Heart right ventricle (tissue), 16 donors: ENCODE measurements around the gene FCER1G. TPM values are rescaled to one million over a fixed set of nuclear protein-coding genes. Genes with fewer than 3 reads are reported as not detected.
A peak's percentile ranks its signal among the peaks of the same experiment; 100 is the strongest.

Experiments used
- ATAC-seq, 8 donors: fragments of 200-7000 bp; cut with Tn5 transposase; one replicate each; pipeline ENCODE4 v1.9.1; 2020; ENCODE audit warnings: mild to moderate bottlenecking in 8 of 8, moderate library complexity in 8 of 8, moderate number of reproducible peaks in 1 of 8
- DNase-seq, 2 donors: peaks; one replicate each; pipeline ENCODE4 v3.0.0-alpha.2; 2020
- H3K27ac ChIP-seq, 10 donors: fragments of 200-600 bp; sonication (generic) in 2 of 10; one replicate each; pipeline versions ENCODE4 v1.5.0 to v1.8.0; 2020 to 2022; ENCODE audit warnings: mild to moderate bottlenecking in 3 of 10
- H3K27me3 ChIP-seq, 7 donors: fragments of 200-600 bp; one replicate each; pipeline ENCODE4 v1.8.0; 2021 to 2022; ENCODE audit warnings: mild to moderate bottlenecking in 2 of 7
- H3K36me3 ChIP-seq, 9 donors: fragments of 200-600 bp; sonication (generic) in 1 of 9; one replicate each; pipeline versions ENCODE4 v1.5.0 to v1.8.0; 2020 to 2022; ENCODE audit warnings: mild to moderate bottlenecking in 2 of 9
- H3K4me1 ChIP-seq, 9 donors: fragments of 200-600 bp; sonication (generic) in 1 of 9; one replicate each; pipeline versions ENCODE4 v1.5.0 to v1.8.0; 2020 to 2022; ENCODE audit warnings: mild to moderate bottlenecking in 4 of 9
- H3K4me3 ChIP-seq, 10 donors: fragments of 200-600 bp; sonication (generic) in 2 of 10; one replicate each; pipeline versions ENCODE4 v1.5.0 to v1.8.0; 2020 to 2022; ENCODE audit warnings: mild to moderate bottlenecking in 7 of 10, moderate library complexity in 2 of 10
- H3K9me3 ChIP-seq, 11 donors: fragments of 200-600 bp in 10 of 11; sonication (generic) in 2 of 11; one replicate each; pipeline versions ENCODE4 v1.5.0 to v1.8.0; 2013 to 2022; ENCODE audit warnings: mild to moderate bottlenecking in 2 of 11, control low read depth in 1 of 11, moderate library complexity in 1 of 11
- CTCF ChIP-seq, 9 donors: fragments of 200-600 bp; sonication (generic) in 2 of 9; IDR thresholded peaks; one replicate each; pipeline versions ENCODE4 v1.5.0 to v1.8.0; 2021 to 2022; ENCODE audit warnings: antibody characterized with exemption in 9 of 9, mild to moderate bottlenecking in 5 of 9, moderate library complexity in 1 of 9
- WGBS, 2 donors: extraction: QIAGEN DNeasy Blood & Tissue Kit; methylation state at CpG; one replicate each; pipeline ENCODE4 v1.1.7; 2013; ENCODE audit warnings: inconsistent platforms in 1 of 2; 5-methylcytosine and 5-hydroxymethylcytosine counted together
- intact Hi-C, 10 donors: fragments of 100-400 bp; cut with DNase I; formaldehyde crosslinking; loops; one replicate each; pipeline versions ENCODE4 v1.11.1 to v1.14.2; 2022
- polyA plus RNA-seq, 2 donors: library from polyadenylated mRNA; stranded (reverse); fragments of 200-250 nt; gene quantifications; one replicate each; pipeline ENCODE4 v1.2.3, GENCODE V29; 2013
- total RNA-seq, 10 donors: library from RNA; stranded (reverse); fragmentation: NEBNext Ultra II Directional in 3 of 10; extraction: Animal tissue kit (Norgen Biotek cat#: 25700) in 3 of 10; gene quantifications; one replicate each; pipeline versions ENCODE4 v1.2.1 to v1.2.4, GENCODE V29; 2021 to 2023
- donor health status: Arrhythmogenic right ventricular cardiomyopathy.
- donor health status: ischemic (EF 13 %, LVEDD 7.1; RV severe dilation, severe dysfunction).
- donor health status: healthy with polysubstance abuse.
- donor health status: DM: no; HTN: yes; CAD: no.
- donor health status: DM: no; HTN: no; CAD: no.
- donor health status: ischemic (EF 25% LVEDD 6.9; RV normal size, moderate dysfunction).
- donor health status: ischemic (EF 25% LVEDD 5.7; RV mildly dilated, moderate dysfunction).
- donor health status: healthy.
- donor health status: DM: yes; HTN: yes; CAD: no.
- donor health status: Ischemic cardiomyopathy.
- donor health status: ischemic (EF 35%, LVEDD 5.7; RV mildly dilated, moderate dysfunction).
- donor health status: nonischemic (EF 11% LVEDD 7.7; RV severe dilation, severe dysfunction).
- donor health status: DM: yes; HTN: yes; CAD: no.
- donor health status: PGD.
- donor health status: ischemic (EF 29% LVEDD 5.4; RV normal size, mild dysfunction).
- donor health status: nonischemic (EF 23%, LVEDD 6.1; RV moderate dilation, normal function).

Gene FCER1G
- total and polyA plus RNA-seq, 12 donors, result 2.0 to 65.8 (median 11.5) TPM

GRCh38 chr1:161185732-161186311 is 29.3 kb upstream of the FCER1G start:
- H3K27ac ChIP-seq, result peak overlapping the region; percentile 39 to 88 (median 74)
- DNase-seq, result no peak
- 18 to 42% methylated on average over 2 of the region's 2 CpGs for WGBS, 2 donors
- peaks cover 8 to 89% (median 28%) of the 10 kb centered on the region in 9 donors for H3K4me1 ChIP-seq
- no peak for TF ChIP-seq CTCF (IDR thresholded peaks at IDR 0.05)
- no peaks in the 10 kb centered on the region for H3K9me3 ChIP-seq
- intact Hi-C loops, result no loop called here
- H3K36me3 ChIP-seq, result peaks cover 0 to 18% (median 0%) of the 10 kb centered on the region in 9 donors
- no peaks in the 10 kb centered on the region for H3K27me3 ChIP-seq
- no peak overlapping the region for H3K4me3 ChIP-seq
- peak in 7 of 8 donors; percentile 10 to 44 (median 17) for ATAC-seq

GRCh38 chr1:161187311-161187710 is 27.8 kb upstream of the FCER1G start:
- Histone ChIP-seq H3K4me1 (peaks cover 8 to 78% (median 30%) of the 10 kb centered on the region in 9 donors), H3K36me3 (peaks cover 0 to 32% (median 0%) of the 10 kb centered on the region in 9 donors), H3K4me3 (no peak overlapping the region), H3K9me3 (no peaks in the 10 kb centered on the region), H3K27me3 (no peaks in the 10 kb centered on the region), H3K27ac (peak overlapping the region in 2 of 10 donors; percentile 87 to 88)
- no peak for DNase-seq
- ATAC-seq, result peak in 1 of 8 donors; percentile 4
- 76 to 77% methylated on average over 3 of the region's 3 CpGs for WGBS, 2 donors
- TF ChIP-seq CTCF (IDR thresholded peaks at IDR 0.05), result no peak
- intact Hi-C loops, result no loop called here

GRCh38 chr1:161188381-161188780 is 26.7 kb upstream of the FCER1G start:
- ATAC-seq, result no peak

GRCh38 chr1:161189036-161189435 is 26.1 kb upstream of the FCER1G start:
- intact Hi-C loops, result no loop called here
- 90 to 93% methylated on average over 5 of the region's 5 CpGs for WGBS, 2 donors
- H3K27ac ChIP-seq, result peak overlapping the region in 1 of 10 donors; percentile 2
- H3K4me3 ChIP-seq, result no peak overlapping the region
- peaks cover 0 to 50% (median 0%) of the 10 kb centered on the region in 9 donors for H3K36me3 ChIP-seq
- no peaks in the 10 kb centered on the region for H3K9me3 ChIP-seq
- ATAC-seq (no peak), DNase-seq (no peak)
- no peak for TF ChIP-seq CTCF (IDR thresholded peaks at IDR 0.05)
- H3K27me3 ChIP-seq, result no peaks in the 10 kb centered on the region
- peaks cover 8 to 78% (median 47%) of the 10 kb centered on the region in 9 donors for H3K4me1 ChIP-seq

More at GRCh38 chr1:161188381-161188780, 26.7 kb upstream of the FCER1G start:
- H3K27ac ChIP-seq, result peak overlapping the region in 1 of 10 donors; percentile 29
- H3K27me3 ChIP-seq, result no peaks in the 10 kb centered on the region
- DNase-seq, result no peak
- peaks cover 0 to 43% (median 0%) of the 10 kb centered on the region in 9 donors for H3K36me3 ChIP-seq
- intact Hi-C loops, result no loop called here
- H3K4me1 ChIP-seq, result peaks cover 8 to 78% (median 41%) of the 10 kb centered on the region in 9 donors
- 73 to 93% methylated on average over 6 of the region's 6 CpGs for WGBS, 2 donors
- no peak overlapping the region for H3K4me3 ChIP-seq
- TF ChIP-seq CTCF (IDR thresholded peaks at IDR 0.05), result no peak
- no peaks in the 10 kb centered on the region for H3K9me3 ChIP-seq
